ENCODE results near the gene AFDN.

AFDN gene

DNA sequence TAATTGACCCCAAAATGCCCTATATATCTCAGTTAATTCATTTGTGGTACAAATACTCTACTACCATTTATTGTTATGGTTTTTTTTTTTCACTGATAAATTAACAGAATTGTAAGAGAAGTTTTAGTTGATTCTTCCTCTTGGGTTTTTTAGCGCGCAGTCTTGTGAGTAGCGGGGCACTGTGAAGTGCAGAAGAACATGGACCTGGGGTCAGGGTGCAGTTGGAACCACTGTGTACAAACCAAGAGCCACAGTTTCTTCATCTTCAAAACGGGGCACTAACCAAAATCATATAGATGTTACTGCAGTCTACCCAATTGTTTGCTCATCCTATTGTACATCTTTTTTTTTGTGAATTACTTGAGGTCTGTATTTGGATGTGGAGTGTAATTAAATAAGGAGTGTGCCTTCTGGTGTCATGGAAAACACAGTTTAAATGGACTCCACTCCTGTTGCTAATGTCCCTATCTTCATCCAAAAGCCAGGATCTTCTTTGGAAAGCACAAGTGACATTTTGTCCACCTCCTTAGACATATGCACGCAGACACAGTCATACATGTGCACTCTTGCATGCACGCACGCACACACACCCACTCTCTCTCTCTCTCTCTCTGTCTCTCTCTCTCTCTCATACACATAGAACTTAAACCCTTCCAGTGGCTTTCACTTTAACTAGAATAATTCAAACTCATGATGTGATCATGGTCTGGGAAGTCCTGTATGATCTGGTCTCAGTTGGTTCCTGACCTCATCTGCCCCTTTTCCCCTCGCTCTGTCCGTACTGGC is 51.5 kb downstream of the AFDN start:
- no peak for DNase-seq (ENCODE audit: low read depth in 2 of 2)

DNA sequence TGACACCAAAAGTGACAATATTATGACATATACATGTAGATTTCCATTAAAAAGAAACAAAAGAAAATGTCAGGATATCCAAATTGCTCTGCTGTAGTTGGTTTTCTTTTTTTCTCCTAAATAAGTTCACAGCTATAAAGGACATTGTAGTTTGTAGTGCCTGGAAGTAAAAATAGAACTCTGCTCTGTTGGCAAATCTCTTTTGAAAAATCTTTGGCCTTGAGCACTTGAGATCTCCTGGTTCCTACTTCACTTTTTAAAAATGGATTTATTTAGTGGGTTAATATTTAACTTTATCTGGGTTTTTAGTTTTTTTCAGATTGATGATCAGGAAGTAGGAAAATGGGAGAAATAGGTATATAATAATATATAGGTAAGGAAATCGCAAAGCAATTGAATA is 52.9 kb downstream of the AFDN start:
- DNase-seq (ENCODE audit: low read depth in 2 of 2), result no peak

DNA sequence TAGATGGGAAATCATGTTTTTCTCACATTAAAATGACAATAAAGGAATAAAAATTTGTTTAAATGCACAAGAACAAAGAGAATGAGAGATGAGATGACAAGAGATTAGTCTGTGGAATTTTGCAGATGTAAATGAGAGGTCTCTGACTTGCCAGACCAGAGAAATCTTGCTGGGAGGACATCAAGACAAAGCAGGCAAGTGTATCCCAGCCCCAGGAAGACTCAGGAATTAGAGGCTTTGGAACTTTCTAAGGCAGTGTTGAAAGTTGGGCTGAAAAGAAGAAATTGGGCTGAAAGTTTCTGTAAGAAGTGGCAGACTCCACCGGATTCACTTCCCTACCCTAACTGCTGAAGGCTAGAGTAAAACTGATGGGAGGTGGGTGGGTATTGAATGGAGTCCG is 54.6 kb downstream of the AFDN start:
- DNase-seq (ENCODE audit: low read depth in 2 of 2), result no peak

DNA sequence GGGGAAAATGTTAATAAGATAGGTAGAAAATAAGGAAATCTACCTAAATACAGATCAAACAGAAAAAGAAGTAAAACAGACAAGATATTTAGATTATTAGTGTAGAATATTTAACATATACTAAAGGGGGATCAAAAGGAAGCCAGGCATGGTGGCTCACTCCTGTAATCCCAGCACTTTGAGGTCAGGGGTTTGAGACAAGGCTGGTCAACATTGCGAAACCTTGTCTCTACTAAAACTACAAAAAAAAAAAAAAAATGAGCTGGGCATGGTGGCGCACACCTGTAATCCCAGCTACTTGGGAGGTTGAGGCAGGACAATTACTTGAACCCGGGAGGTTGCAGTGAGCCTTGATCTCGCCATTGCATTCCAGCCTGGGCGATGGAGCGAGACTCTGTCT is 55.5 kb downstream of the AFDN start:
- DNase-seq (ENCODE audit: low read depth in 2 of 2), result no peak

DNA sequence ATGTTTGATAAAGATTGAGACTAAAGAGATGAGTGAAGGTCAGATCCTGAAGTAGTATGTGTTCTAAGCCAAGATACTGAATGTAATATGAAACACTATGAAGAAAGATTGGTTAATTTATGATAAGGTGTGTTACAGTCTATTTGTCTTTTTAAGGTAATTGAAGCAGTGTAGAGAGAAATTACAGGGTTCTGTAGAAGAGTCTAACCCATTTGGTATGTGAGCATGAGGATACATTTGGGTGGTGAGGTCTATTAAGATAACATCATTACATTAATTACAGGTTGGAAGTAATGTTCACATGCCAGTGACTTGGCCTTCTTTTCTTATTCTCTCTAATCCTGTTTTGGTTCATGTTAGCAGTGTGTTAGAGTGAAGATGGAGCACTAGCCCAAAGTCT is 61.4 kb downstream of the AFDN start:
- DNase-seq (ENCODE audit: low read depth in 2 of 2), result no peak

DNA sequence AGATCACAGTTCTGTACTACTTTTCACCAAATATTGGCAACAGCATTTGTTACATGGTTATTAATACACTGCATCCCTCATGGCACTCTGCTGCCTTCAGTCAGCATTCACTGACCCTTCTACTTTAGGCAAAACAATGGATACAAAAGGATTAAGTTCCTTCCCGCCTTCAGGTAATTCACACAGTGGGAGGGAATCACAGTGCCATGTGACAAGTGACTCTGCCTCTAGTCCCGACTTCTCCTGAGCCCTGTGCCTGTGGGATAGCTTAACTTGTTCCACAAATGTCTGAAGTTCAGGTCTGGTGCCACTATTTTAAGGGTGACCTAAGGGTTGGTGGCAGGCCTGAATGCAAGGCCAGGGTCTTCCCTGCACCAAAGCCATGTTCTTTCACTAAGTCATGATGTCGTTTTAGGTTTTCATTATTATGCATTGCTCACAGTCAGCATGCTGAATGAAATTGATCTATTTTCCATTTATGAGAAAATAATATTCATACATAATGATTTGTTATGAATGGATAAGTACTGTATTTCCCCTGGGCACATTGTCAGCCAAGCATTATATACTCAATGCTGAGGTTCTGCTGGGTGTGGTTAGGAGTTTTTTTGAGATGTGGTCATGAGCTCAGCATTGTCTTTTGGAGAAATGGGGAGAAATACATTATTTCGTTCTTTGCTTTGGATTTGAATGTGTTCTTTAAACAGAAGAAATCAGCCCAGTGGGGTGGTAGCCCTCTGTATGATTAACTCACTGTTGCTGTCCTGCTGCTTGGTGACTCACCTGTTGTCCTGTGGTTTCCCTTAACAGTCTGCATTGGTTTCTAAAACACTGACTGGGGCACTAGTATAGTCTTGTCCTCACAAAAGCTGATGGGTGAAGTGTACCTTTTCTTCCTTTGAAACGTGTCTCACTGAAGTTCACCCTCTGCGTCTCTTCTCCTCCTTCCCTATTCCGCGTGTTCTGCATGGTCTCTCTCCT is 66.4 kb downstream of the AFDN start:
- no peak for DNase-seq (ENCODE audit: low read depth in 2 of 2)

DNA sequence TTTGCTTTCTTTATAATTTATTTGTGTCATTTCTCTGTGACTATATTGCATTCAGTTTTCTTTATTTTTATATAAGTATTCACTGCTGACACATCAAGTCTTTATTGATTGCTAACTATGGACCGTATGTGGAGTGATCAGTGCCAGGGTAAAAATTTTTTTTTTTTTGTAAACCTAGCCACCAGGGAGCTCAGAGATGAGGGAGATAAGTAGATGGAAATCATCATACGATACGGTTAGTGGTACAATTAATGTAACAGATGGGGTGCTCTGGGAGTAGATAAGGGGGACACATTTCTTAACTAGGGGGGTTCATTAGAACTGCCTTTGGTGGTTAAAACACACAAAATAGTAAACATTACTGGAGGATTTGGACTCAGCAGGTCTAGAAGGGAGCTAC is 68.3 kb downstream of the AFDN start:
- DNase-seq (ENCODE audit: low read depth in 2 of 2), result no peak

DNA sequence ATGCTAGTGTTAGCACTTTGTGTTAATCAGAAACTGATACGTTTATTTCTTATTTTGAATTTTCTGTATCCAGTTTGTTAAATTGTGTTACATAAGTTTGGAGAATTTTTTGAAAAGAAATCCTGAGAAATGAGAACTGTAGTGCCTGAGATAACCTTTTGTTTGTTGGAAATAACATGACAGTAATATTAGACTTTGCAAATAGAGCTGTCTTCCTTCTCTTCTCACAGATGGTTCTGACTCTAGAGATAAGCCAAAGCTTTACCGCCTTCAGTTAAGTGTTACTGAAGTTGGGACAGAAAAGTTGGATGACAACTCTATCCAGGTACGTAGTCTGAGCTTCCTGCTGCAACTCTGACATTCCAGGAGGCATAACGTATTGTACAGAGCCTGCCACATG is 69.9 kb downstream of the AFDN start:
- no peak for DNase-seq (ENCODE audit: low read depth in 2 of 2)

DNA sequence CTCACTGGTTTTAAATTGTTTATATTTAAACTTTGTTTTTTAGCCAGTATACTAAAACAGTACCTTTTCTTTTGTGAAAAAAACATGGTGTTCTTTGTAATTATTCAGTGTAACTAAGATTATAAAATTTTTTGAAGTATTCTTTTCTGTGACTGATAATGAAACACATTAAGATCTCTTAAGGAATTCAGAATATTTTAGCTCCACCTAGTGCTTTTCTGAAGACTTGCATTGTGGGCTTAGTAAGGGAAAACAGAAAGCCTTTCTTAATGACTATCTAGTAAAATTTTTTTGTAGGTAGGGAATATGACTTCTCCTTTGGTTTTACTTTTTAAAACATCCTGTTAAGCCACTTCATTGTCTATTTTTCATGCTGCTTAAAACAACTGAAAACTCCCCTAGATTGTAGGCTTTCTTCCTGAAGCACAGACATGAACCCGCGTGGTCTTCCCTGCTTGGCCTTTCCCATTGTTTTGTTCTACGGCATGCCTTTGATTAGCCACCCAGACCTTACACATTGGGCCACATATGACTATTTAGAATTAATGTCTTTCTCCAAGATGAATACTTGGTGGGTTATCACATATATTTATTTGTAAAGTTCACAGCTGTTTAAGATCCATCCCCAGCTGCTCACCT is 72.1 kb downstream of the AFDN start:
- DNase-seq (ENCODE audit: low read depth in 2 of 2), result no peak

DNA sequence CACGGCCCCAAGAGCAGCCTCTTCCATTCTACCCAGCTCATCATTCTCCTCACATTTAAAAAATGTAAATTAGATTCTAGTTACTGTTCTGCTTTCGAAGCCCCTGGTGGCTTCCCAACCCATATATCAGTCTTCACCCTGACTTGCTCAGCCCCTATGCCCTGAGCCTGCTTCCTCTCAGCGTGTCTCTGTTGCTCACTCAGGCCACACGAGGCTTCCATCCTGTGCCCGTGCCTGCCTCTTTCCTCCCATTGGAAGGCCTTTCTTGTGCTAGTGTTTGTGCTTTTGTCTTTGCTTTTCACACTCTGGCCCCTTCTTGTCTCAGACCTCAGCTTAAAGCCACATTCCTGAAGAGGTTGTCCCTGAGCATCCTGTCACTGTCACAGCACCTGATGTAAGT is 78.1 kb downstream of the AFDN start:
- DNase-seq (ENCODE audit: low read depth in 2 of 2), result no peak

DNA sequence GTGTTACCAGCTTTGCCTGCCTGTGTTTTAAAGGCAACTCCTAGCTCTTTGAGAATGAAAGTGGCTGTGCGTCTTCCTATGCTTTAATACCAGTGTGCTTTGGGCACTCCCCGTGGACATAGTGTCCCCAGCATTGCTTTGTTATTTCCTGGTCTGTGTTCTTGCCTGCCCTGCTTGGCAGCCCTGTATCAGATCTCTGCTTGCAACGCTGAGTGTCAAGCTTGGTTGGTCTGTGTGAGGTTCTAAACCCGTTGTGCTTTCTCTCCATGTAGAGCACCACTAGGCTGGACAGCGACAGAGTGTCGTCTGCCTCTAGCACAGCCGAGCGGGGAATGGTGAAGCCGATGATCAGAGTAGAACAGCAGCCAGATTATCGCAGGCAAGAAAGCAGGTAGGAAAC is 80.2 kb downstream of the AFDN start:
- DNase-seq (ENCODE audit: low read depth in 2 of 2), result no peak

DNA sequence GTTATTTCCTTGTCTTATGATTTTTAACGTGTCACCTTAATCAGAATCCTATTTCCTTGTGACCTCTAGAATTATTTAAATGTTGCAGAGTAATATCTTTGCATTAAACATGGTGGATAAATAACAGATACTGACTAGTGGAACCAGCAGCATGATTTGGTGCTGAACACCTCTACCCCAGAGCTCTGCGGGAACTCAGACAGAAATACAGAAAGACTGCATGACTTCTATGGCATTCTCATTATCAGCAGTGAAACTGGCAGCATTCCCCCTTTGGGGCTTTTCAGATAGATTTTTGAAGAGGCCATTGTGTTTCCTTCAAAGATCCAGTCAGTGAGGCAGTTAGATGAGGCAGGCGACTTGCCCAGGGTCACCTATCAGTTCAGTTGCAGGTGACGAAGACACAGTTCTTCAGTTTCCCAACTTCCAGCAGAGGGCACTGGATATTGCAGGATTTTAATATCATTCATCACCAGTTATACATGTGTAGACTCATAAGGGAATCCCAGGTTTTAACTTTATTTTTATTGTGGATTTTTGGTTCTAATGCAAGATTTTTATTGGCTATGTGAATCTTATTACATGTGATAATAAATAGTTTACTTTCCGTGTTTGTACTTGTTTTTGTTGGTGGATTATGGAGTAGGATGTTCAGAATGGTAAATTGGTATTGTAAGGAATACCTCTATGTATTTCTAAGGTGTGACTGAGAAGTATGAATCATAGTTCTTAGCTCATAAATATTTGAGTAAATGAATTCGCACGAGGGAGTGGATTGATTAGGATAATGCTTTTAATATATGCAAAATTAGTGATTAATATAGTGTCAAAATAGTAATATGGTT is 81.3 kb downstream of the AFDN start:
- no peak for DNase-seq (ENCODE audit: low read depth in 2 of 2)

DNA sequence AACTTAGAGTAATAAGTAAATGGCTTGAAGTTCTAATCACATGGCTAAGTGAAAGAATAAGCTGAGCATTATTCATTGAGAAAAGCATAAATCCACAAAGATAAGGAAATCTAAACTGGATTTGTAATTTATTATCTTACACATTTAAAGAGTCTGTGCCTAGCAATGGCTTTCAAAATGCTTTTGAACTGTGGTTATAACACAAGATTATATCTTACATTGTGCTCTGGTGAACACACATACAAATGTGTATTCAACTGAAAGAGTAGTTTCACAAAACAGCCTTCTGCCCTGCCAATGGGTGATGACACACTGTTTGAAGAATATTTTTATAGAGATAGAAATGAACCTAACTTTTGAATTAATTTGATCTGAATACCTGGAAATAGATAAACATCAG is 83.3 kb downstream of the AFDN start:
- DNase-seq (ENCODE audit: low read depth in 2 of 2), result no peak

DNA sequence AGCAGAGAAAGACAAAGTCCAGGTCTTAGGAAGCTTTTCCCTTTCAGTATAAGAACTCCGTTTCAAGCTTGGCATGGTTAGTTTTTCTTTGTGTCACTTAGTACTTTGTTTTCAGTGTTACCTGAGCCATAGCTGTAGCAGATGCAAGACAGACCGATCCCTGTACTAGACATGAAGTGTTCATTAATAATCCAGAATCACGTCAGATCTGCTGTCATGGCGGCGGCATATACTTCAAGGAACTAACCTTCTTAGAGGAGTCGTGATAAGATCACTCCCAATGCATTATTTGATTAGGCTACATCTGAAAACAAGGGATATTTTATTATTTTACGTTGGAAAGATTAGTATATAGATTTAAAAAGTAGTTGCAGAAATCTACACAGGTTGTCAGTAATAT is 83.9 kb downstream of the AFDN start:
- no peak for DNase-seq (ENCODE audit: low read depth in 2 of 2)

DNA sequence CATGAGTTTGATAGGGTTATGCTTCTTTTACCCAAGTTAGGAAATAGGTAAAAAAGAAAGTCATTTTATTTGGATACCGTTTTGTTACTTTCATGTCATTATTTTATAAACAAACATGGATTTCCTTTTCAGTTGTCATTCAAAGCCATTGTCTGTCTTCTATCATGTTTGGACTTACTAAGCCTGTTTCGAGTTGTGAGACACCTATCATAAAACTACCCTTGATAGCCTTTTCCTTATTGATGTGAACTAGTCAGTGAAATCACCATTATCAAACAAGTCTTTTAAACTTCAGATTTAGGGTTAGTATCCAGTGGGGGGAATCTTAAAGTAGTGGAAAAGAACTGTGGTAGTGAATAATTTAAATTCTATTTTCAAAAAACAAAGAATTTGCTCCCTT is 85.8 kb downstream of the AFDN start:
- no peak for DNase-seq (ENCODE audit: low read depth in 2 of 2)

DNA sequence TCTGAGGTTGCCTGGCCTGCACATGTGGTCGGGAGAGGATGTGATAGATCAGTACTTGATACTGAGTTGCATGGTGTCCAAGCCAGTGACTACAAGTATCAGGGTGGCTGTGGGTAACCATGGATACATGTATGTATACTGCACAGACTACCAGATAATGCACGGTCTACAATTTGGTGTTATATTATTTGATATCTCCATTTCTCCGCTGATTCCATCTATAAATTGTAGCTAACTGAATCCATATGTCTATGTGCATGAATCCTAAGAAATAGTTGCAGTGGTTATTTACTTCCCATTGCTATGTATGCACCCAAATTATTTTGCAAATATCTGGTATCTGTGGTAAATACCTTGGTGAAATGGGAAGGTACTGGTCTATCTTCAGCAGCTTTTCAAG is 87.0 kb downstream of the AFDN start:
- DNase-seq (ENCODE audit: low read depth in 2 of 2), result no peak

DNA sequence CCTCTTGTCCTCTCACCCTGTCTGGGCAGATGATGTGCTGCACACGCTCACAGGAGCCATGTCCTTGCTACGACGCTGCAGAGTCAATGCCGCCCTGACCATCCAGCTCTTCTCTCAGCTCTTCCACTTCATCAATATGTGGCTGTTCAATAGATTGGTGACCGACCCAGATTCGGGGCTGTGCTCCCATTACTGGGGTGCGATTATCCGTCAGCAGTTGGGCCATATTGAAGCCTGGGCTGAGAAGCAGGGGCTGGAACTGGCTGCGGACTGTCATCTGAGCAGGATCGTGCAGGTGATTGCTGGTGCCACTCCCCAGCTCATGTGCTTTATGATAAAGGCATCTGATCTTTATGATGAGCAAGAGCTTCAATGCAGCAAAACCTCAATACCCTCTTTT is 88.4 kb downstream of the AFDN start:
- DNase-seq (ENCODE audit: low read depth in 2 of 2), result no peak

DNA sequence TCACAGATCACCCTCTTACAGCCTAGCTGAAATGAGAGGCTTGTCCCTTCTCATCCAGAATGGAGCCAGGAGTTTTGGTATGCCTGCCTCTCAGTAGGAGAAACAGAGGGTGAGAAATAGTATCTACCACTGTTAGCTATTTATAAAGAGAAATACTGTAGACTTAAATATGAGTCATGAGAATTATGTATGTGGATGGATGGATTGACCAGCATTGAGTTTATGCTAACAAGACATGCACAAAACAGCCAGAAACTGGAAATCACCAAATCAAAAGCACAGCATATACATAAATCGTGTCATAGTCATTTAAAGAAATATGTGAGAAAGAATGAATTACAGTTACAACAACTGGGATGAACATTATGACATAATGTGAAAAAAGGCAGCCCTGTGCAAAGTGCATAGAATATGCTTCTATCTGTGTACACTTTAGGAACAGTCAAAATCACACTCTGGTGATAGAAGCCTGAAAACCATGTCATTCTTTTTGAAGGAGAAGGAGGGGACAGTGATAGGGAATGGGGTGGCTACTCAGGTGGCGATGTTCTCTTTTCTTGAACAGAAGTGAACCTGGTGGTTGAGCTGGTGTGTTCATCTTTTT is 90.9 kb downstream of the AFDN start:
- DNase-seq (ENCODE audit: low read depth in 2 of 2), result no peak

DNA sequence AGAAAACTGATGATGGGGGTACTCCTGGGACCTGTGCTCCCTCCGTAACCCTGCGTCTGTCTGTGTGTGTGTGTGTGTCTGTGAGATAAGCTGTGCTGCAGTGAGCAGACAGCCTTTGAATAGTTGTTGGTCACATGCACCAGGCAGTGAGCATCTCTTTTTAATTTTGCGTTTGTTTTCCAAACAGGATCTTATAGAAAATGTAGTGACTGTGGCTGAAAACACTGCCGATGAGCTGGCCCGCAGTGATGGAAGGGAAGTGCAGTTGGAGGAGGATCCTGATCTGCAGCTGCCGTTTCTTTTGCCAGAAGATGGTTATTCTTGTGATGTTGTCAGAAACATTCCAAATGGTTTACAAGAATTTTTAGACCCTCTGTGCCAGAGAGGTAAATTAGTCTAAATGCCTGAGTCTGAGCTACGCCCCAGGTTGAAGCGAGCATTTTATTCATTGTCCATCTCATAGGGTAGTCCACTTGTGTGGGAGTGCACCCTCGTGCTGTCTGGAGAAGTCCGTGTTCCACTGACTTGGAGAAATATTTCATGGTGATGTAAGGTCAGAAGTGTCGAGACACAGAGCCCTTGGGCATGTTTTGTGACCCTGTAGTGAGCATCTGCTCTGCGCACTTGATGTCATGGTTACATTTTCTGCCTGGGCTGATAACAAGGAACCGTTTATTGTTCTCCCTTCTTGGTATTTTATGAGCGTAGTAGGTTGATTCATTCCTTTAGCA is 92.0 kb downstream of the AFDN start:
- no peak for DNase-seq (ENCODE audit: low read depth in 2 of 2)

DNA sequence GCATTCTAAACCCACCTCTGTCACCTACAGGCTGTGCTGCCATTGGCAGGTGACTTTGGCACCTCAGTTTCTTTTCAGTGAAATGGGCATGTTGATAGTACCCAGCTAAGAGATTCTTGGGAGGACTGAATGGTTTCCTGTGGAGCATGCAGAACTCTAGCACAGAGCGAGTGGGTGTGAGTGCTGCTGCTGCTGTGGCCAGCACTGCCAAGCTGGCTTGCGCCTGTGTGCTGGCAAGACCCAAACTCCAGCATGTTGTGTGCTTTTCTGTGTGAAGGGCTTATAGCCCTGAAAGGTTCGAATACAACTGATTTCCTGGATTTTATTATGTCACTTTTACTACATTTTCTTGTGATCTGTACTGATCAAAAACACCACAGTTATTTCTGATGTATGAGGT is 92.6 kb downstream of the AFDN start:
- DNase-seq (ENCODE audit: low read depth in 2 of 2), result no peak

DNA sequence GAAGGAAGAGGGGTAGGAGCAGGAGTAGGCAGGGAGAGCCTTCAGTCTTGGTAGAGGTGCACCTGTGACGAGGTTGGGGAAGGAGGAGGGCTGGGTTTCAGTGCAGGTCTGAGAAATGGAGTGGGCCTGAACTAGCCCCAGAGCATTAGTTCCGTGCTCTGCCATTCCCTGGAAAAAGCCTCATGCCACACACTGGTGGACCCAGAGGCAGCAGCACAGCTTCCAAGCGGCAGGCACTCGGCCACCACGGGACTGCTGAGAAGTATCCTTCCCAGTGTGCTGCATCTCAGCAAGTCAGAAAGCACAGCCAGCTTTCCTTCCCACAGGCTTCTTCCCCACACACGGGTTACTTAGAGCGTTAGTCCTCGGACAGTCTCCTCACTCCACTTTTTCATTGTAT is 93.5 kb downstream of the AFDN start:
- no peak for DNase-seq (ENCODE audit: low read depth in 2 of 2)
